Stimulated activated CD4-positive, alpha-beta T cell treated with anti-CD3 and anti-CD28 coated beads, TNF-alpha, amount 100 ng/mL, for 4 hours (primary cell): ENCODE measurements around the gene GPN1.
"Not testable (repeated sequence)": the region's sequence is repeated elsewhere in the genome, so short reads cannot be mapped to it uniquely, and the experiment has no call there.

Experiments used
- DNase-seq, 3 experiments: peaks; one replicate each; pipeline ENCODE4 v3.0.0-alpha.2; 2020; ENCODE audit warnings: low read depth in 3 of 3

Gene GPN1

GRCh38 chr2:27672723-27673486 is 44.1 kb downstream of the GPN1 start:
- no peak for DNase-seq

GRCh38 chr2:27680571-27680970 is 51.7 kb downstream of the GPN1 start:
- no peak for DNase-seq

GRCh38 chr2:27681841-27682240 is 53.0 kb downstream of the GPN1 start:
- DNase-seq: no peak

- DNase-seq: not testable (repeated sequence)
Observed at GRCh38 chr2:27682334-27682771, 53.5 kb downstream of the GPN1 start.

GRCh38 chr2:27683390-27684071 is 54.7 kb downstream of the GPN1 start:
- peak; percentile 50 to 81 (median 62) for DNase-seq

GRCh38 chr2:27685006-27685405 is 56.2 kb downstream of the GPN1 start:
- DNase-seq: not testable (repeated sequence)

- DNase-seq: no peak
Observed at GRCh38 chr2:27685577-27685976, 56.7 kb downstream of the GPN1 start.

GRCh38 chr2:27687232-27687631 is 58.4 kb downstream of the GPN1 start:
- DNase-seq: no peak

- no peak for DNase-seq
Observed at GRCh38 chr2:27689424-27689823, 60.6 kb downstream of the GPN1 start.

- no peak for DNase-seq
Observed at GRCh38 chr2:27690052-27690451, 61.2 kb downstream of the GPN1 start.

GRCh38 chr2:27697660-27698059 is 68.8 kb downstream of the GPN1 start:
- DNase-seq: no peak
